ENCODE results near the gene ZNF334.

Gene ZNF334

DNA sequence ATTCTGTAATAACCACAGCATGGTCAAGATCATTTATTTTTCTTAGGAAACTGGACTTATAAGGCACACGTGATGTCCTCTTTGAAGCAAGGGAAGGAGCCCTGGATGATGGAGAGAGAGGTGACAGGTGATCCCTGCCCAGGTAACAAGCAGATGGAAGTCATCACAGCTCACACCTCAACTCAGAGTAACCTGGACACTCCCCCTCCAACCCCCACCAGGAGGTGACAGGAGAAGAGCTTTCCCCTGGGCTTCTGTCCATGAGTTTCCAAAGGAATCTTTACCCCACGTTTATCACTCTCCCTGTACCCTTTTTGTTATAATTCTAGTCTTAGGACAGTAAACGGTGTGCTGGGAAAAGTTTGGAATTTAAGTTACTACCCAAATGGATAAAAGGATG is 28.4 kb downstream of the ZNF334 start:
- DNase-seq, result no peak

DNA sequence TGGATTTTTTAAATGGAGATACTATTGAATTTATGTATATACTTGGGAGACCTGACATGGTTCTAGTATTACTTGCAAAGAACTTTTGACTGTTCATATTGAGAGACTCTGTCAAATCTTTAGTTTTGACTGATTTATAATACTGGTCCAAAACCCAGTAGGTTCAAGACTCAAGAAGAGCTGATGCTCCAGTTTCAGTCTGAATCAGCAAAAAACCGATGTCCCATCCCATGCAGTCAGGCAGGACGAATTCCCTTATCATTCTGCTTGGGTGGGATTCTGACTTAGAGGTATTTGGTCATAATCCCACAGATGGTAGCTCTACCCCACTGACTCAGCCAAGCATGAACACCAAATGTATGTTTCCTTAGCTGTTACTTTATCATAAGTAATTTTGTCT is 29.5 kb downstream of the ZNF334 start:
- DNase-seq, result no peak

DNA sequence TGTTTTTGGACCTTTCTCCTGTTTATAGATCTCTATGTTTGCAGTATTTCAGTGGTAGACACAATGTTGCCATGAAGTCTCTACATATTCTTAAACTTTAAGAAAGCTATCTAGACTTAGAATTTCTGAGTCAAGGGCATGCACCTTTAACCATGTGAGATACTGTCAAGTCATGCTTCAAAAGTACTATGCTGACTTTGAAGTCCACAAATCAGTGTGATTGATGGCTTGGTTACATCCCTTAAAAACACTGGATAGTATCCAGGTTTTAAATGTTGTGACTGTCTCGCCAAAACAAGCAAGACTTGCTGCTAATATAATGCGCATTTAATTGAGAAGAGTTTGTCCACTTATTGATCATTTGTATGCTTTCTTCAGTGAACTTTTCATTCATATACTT is 30.5 kb downstream of the ZNF334 start:
- no peak for DNase-seq

DNA sequence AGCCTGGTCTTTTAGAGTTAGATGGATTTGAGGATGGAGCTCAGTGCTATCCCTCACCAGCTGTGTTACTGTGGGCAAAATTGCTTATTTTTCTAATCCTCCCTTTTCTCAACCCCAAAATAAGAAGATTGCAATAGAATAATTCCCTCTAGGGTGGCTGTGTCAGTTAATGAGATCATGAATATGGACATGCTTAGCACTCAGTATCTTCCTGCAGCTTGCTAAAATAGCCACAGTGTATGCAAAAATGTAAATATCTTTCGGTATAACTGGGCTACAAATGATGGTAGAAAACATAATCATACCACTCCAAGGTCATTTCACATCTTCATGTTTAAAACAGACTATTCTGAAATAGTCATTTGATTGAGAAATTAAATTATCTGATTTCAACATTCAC is 35.7 kb downstream of the ZNF334 start:
- no peak for DNase-seq

DNA sequence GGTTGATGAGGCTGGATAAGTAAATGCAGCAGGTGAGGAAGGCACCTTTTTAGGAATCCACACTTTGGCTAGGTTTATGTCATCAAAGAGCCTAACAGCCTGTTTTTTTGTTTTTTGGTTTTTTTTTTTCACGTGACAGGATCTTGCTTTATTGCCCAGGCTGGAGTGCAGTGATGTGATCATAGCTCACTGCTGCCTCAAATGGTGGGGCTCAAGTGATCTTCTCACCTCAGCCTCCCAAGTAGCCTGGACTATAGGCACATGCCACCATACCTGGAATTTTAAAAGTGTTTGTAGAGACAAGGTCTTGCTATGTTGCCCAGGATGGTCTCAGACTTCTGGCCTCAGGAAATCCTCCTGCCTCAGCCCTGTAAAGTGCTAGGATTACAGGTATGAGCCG is 36.1 kb downstream of the ZNF334 start:
- DNase-seq, result no peak

DNA sequence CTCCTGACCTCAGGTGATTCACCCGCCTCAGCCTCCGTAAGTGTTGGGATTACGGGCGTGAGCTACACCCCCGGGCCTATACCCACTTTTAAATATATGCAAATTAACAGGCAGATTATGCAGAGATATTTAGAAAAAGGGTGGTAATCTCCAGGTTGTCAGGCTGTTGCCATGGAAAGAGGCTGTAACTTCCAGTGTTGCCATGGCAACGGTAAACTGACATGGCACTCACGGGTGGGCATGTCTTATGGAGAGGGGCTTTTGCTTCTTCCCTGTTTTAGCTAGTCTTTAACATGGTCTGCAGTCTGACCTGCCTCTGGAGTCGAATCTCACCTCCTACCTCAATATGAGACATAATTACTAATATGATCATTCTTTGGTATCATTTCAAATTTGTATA is 44.9 kb downstream of the ZNF334 start:
- no peak for DNase-seq

DNA sequence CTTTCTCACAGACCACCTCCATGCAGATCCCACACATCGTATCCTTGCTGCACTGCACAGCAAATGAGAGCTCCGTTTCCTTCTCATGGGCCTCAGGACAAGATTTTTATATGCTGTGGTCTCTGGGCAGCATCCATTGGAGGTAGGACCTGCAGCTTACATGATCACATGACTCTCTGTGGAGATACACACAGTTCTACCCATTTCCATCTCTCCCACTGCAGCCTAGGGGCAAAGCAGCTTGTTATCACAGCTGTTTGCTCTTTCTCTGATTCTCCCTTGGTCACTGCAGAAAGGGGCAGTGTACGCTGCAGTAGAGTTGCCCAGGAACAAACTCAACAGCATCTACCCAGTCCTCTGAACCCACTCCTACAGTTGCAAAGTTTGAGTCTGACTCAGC is 48.9 kb downstream of the ZNF334 start:
- DNase-seq, result no peak

DNA sequence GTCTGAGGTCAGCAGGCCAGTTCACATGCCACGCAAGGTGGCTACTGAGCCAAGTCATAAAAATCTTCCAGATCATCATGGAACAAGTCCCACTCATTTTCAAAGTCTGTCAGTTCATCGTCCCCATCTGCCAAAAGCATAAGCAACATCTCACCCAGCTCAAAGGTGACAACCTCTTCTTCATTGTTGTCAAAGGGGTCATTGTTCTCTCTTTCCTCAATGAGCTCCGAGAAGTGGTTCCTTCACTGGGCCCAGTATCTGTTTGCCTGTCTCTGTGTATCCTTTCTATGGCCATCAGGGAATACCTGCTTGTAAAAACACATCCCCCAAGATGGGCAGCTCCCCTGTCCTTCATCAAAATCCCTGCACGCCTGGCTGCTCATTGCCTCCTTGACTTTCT is 49.5 kb downstream of the ZNF334 start:
- DNase-seq, result no peak

DNA sequence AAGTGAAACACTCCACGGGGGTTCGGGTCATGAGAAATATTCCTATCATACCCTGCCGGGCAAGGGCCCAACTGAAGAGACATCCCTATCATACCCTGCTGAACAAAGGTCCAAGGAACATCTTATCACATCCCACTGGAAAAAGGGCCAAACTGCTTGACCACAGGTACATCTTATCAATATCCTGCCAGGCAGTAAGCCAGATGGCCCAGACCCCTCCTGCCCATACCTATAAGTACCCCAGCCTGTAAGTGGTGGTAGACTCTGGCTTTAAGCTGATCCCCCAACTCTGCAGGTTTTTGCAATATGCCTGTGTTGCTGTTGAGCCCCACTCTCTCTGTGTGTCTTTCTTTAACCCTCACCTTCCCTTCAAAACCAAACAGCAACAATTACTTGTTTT is 51.6 kb downstream of the ZNF334 start:
- no peak for DNase-seq

DNA sequence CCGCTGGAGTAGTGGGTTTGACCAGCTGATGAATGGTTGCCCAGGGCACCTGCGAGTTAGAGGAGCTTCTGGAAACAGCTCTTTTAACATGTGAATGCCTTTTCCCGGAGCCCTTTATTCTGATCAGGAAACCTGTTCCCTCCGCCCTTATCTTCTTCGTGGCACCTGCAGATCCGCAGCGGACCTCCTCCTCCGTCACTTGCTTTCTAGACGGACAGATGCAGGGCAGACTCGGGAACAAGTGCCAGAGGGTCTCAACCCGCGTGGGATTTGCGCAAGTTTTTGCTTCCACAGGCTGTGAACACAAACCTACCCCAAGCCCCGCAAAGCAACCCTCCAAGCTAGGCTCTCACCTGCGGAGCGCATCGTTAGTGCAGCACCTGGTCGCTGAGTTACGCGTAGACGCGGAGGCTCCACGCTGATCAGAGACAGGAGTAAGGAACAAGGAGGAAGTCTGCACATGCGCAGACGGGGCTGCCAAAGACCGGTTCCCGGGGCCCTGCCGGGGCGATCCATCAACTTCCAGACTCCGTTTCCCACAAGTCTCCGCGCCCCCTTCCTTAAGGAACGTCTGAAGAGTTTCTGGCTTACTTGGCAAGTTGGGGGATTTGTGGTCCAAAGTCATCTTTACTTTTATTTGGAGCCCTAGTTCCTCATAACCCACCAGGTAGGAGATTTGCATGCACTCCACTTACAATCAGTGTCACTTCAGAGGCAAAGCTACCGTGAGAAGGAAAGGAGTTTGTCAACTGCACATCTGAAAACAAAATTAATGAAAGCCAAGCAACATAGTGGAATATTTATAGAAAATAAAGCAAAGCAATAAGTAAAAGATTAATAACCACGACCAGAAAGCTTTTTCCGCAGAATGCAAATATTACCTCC is 54.3 kb downstream of the ZNF334 start:
- DNase-seq, result peak; percentile 84

DNA sequence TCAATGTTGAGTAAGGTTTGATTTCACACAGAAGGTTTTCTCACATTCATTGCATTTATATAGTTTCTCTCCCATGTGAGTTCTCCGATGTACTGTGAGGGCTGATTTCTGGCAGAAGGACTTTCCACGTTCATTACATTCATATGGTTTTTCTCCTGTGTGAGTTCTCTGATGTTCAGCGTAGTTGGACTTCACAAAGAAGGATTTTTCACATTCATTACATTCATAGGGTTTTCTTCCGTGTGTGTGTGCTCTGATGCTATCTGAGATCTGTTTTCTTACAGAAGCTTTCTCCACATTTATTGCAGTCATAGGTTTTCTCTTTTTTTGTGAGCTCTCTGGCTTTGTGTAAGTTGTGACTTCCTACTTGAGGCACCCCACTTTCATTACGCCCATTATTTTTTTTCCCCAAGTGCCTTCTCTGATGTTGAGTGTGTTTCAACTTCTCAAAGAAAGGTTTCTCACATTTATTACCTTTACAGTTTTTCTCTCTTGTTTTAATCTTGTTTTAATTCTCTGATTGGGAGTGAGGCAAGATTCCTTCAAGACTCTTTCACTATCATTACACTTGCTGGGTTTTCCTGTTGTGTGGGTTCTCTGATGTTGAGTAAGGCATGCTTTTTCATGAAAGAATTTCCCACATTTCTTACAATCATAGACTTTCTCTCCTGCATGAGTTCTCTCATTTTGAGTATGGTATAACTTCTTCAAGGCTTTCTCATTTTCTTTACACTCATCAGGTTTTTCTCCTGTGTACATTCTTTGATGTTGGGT is 56.9 kb downstream of the ZNF334 start:
- no peak for DNase-seq

DNA sequence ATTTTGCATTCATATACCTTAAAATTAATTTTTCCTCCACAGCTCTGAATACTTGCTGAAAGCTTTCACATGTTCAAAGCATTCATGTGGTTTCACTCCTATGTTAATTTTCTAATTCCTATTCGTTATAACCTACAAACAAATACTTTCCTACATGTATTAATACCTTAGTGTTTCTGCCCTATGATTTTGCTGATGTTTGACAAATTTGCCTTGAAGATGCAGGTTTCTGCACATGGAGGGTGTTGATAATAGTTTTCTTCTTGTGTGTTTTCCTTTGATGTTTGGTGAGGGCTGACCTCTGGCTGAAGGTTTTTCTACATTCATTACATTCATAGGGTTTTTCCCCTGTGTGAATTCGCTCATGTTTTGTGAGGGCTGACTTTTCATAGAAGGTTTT is 57.6 kb downstream of the ZNF334 start:
- no peak for DNase-seq

All from NCI-H1105 treated with DMSO at 0.1 percent for 48 hours (cell line).